Measurements from ENCODE around the gene CFAP206. TPM values are rescaled to one million over a fixed set of nuclear protein-coding genes. Genes with fewer than 3 reads are reported as not detected.

CFAP206 gene, protein sequence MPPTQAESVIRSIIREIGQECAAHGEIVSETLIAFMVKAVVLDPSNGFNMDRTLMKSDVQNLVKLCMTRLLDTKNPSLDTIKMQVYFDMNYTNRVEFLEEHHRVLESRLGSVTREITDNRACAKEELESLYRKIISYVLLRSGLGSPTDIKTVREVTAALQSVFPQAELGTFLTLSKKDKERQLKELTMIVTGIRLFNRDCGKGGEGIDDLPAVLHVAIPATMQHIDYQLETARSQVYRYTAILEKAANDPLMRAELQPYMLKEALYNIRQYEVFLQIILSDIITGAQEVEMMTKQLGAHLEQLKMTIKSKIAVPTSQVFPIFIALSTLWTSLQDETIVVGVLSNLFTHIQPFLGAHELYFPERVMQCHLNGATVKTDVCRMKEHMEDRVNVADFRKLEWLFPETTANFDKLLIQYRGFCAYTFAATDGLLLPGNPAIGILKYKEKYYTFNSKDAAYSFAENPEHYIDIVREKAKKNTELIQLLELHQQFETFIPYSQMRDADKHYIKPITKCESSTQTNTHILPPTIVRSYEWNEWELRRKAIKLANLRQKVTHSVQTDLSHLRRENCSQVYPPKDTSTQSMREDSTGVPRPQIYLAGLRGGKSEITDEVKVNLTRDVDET
- under 1 TPM in 1 of 3 donors, not detected in 2; 0.32 TPM for total RNA-seq
- long read RNA-seq, donor 1, result 0 reads
- long read RNA-seq, donor 2, result 0 reads

DNA sequence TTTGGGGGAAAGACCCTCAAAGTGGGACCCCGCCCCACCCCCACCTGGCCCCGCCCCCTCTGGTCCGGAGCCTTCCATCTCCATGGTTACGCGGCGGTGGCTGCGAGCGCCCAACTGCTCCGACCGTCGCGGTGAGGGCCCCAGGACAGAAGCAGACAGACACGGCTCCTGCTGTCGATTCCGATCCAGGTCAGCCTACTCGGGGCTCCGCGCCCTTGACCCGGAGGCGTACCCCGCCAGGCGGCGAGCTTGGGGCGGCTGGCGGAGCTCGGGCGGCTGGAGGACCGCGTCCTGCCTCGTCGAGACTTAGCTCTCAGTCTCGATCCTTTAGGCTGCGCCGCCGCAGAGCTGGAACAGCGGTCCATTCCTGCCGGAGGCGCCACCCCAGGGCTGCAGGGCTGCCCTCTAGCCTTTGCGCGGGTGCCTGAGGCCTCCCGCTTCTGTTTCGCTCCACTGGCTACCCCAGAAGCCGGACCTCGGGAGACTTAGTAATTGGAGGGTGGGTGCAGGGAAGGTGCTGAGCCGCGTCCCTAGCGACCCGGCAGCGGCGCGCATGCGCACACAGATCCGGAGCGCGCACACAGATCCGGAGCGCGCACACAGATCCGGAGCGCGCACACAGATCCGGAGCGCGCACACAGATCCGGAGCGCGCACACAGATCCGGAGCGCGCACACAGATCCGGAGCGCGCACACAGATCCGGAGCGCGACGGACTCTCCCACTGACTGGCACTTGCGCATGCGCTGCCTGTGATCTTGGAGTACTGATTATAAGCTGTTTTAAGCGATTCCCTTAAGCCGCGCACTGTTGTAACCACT, at the start of gene CFAP206:
Gene CFAP206 (plus strand): TSS at position 72 of the 820 bp plus-strand sequence. CDS start 1,868 bp downstream, outside the sequence.
- intact Hi-C loops (cut with DNase I, micrococcal nuclease), result no loop called here
- TF ChIP-seq, protein P1, sequence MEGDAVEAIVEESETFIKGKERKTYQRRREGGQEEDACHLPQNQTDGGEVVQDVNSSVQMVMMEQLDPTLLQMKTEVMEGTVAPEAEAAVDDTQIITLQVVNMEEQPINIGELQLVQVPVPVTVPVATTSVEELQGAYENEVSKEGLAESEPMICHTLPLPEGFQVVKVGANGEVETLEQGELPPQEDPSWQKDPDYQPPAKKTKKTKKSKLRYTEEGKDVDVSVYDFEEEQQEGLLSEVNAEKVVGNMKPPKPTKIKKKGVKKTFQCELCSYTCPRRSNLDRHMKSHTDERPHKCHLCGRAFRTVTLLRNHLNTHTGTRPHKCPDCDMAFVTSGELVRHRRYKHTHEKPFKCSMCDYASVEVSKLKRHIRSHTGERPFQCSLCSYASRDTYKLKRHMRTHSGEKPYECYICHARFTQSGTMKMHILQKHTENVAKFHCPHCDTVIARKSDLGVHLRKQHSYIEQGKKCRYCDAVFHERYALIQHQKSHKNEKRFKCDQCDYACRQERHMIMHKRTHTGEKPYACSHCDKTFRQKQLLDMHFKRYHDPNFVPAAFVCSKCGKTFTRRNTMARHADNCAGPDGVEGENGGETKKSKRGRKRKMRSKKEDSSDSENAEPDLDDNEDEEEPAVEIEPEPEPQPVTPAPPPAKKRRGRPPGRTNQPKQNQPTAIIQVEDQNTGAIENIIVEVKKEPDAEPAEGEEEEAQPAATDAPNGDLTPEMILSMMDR (IDR thresholded peaks at IDR 0.05), result no peak

DNA sequence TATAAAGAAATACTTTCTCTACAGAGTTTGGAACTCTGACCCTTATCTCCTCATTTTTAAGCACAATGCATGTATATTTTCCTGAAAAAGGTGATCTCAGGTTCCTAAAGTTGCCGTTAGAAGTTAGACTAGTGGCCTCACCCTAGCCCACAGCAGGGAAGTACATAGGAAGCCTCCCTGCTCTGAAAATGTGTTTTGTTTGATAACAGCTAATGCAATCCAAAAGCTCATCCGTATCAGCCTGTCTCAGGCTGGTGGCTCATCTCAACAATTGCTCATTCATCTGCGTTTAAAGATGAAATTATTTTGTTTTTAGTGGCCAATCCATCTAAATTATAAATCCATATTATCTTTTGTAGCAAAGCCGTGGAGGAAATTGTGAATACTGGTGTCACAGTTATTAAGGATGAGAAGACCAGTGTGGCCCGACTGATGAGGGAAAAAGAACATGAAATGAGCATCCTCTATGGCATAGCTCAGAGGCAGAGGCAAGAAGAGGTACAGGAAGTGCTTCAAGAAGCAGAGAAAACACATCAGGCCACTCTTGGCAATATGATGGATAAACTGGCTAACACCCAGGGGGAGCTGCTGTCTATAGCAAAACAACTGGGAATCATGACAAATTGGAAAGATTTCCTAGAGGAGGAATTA, 43.0 kb upstream of the CFAP206 start:
- TF ChIP-seq, protein P1 (IDR thresholded peaks at IDR 0.05), result no peak
- ATAC-seq, result no peak
- Histone ChIP-seq H3K9me3 (peaks cover 3% of the 10 kb centered on the region), H3K4me1 (ENCODE audit: low read depth) (no peaks in the 10 kb centered on the region), H3K36me3 (ENCODE audit: low read depth) (no peaks in the 10 kb centered on the region), H3K4me3 (no peak overlapping the region)
- DNase-seq, result no peak
- intact Hi-C loops (cut with DNase I, micrococcal nuclease), result no loop called here

More for the DNA sequence above, at the start of gene CFAP206:
- H3K4me1 ChIP-seq (ENCODE audit: low read depth), result peaks cover 4% of the 10 kb centered on the region
- H3K9me3 ChIP-seq, result no peaks in the 10 kb centered on the region
- H3K4me3 ChIP-seq, result peak within 1 kb of the TSS; percentile 54
- no peaks in the 10 kb centered on the region for H3K36me3 ChIP-seq (ENCODE audit: low read depth)
- DNase-seq (peak; percentile 80 to 84 (median 83)), ATAC-seq (peak; percentile 95)

DNA sequence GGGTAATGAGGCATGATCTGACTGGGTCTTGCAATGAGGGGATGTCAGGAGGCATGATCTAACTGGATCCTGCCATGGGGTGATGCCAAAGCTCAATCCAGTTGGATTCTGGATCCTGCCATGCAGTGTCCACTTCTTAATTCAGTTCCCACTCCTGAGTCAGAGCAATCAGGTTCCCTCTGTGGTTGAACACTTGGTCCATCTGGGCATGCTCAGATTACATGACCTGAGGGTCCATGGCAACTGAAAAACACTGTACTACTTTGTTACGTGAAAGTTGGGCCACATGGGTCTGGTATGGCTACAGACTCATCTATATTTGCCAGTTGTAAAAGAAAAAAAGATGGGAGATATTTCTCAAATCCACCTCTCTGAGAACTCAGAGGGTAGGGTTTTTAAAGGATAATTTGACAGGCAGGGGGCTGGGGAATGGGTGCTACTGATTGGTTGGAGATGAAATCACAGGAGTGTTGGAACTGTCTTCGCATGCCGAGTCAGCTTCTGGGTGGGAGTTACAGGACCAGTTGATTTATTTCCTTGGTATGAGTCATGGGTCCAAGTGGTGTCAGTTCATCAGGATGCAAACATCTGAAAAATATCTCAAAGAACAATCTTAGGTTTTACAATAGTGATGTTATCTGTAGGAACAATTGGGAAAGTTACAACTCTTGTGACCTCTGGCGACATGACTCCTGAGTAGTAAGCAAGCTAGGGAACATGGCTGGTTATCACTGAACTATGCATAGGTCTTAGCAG, 41.5 kb upstream of the CFAP206 start:
- no peak overlapping the region for H3K4me3 ChIP-seq
- intact Hi-C loops (cut with DNase I, micrococcal nuclease), result no loop called here
- no peak for ATAC-seq
- H3K4me1 ChIP-seq (ENCODE audit: low read depth), result no peaks in the 10 kb centered on the region
- no peaks in the 10 kb centered on the region for H3K36me3 ChIP-seq (ENCODE audit: low read depth)
- peaks cover 3% of the 10 kb centered on the region for H3K9me3 ChIP-seq
- DNase-seq, result no peak
- TF ChIP-seq, protein P1 (IDR thresholded peaks at IDR 0.05), result no peak

DNA sequence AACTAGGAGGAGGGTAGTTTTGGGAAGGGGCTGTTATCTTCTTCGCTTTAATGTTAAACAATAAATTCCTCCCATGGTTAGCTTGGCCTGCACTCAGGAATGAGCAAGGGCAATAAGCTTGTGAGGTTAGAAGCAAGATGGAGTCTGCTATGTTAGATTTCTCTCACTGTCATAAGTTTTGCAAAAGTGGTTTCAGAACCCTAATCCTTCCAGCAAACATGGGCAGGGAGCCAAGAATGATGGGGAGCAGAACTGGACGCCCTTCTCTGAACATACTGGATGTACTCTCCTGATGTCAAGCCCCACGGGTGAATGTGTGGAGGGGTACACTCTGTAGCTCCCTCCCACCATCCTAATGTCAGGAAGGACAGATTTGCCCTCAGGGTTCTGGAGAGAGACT, 40.9 kb upstream of the CFAP206 start:
- no peaks in the 10 kb centered on the region for H3K4me1 ChIP-seq (ENCODE audit: low read depth)
- no peaks in the 10 kb centered on the region for H3K36me3 ChIP-seq (ENCODE audit: low read depth)
- DNase-seq (no peak), ATAC-seq (no peak)
- intact Hi-C loops (cut with DNase I, micrococcal nuclease), result no loop called here
- no peak overlapping the region for H3K4me3 ChIP-seq
- peaks cover 3% of the 10 kb centered on the region for H3K9me3 ChIP-seq
- TF ChIP-seq, protein P1 (IDR thresholded peaks at IDR 0.05), result no peak

Data from mucosa of descending colon (tissue), 3 donors.